Kidney (tissue), 14 donors: Measurements from ENCODE around the gene CCDC14. TPM values are rescaled to one million over a fixed set of nuclear protein-coding genes. Genes with fewer than 3 reads are reported as not detected.

Source experiments
- DNase-seq, 5 donors: peaks; one replicate each; pipeline ENCODE4 v3.0.0-alpha.2; 2013 to 2020
- FAIRE-seq: peaks from 2 replicates; lab custom pipeline; 2012; peaks lifted over from hg19 to GRCh38; lab: Jason Lieb, UNC
- H3K27ac ChIP-seq, 2 donors: one replicate each; pipeline ENCODE4 v1.7.0; 2013; ENCODE audit warnings: low read depth in 2 of 2, low read length in 2 of 2, inconsistent platforms in 1 of 2
- H3K27me3 ChIP-seq: one replicate; pipeline ENCODE4 v1.7.1; 2013; ENCODE audit warnings: low read length, inconsistent platforms; ENCODE audit not compliant: control insufficient read depth, insufficient read depth
- H3K36me3 ChIP-seq, 3 donors: one replicate each; pipeline versions ENCODE4 v1.7.0 to v1.7.1; 2013; ENCODE audit warnings: low read length in 3 of 3, control low read depth in 1 of 3, inconsistent platforms in 1 of 3; ENCODE audit not compliant: insufficient read depth in 3 of 3, control insufficient read depth in 2 of 3
- H3K4me1 ChIP-seq, 3 donors: one replicate each; pipeline versions ENCODE4 v1.7.0 to v1.7.1; 2013; ENCODE audit warnings: low read length in 3 of 3, inconsistent platforms in 1 of 3, low read depth in 1 of 3; ENCODE audit not compliant: control insufficient read depth in 2 of 3, insufficient read depth in 2 of 3
- H3K4me3 ChIP-seq, 3 donors: one replicate each; pipeline versions ENCODE4 v1.7.0 to v1.8.1; 2013; ENCODE audit warnings: low read length in 3 of 3, control low read depth in 1 of 3, inconsistent platforms in 1 of 3
- H3K9ac ChIP-seq, 3 donors: one replicate each; pipeline versions ENCODE4 v1.7.0 to v1.7.1; 2013; ENCODE audit warnings: low read length in 3 of 3, control low read depth in 1 of 3, inconsistent platforms in 1 of 3
- H3K9me3 ChIP-seq, 3 donors: one replicate each; pipeline versions ENCODE4 v1.7.0 to v1.7.1; 2013; ENCODE audit warnings: low read length in 3 of 3, control low read depth in 1 of 3, inconsistent platforms in 1 of 3; ENCODE audit not compliant: control insufficient read depth in 2 of 3, insufficient read depth in 1 of 3
- intact Hi-C: fragments of 100-400 bp; cut with DNase I; formaldehyde crosslinking; loops from one replicate; pipeline ENCODE4 v1.11.1; 2022
- polyA plus RNA-seq: library from polyadenylated mRNA; stranded (reverse); fragments of 350-450 nt; fragmentation: Illumina TruSeq; extraction: RNeasy Lipid Tissue Mini Kit (QIAGEN cat#74804); gene quantifications from one replicate; pipeline ENCODE4 v1.2.3, GENCODE V29; 2014; ENCODE audit warnings: low read depth, low replicate concordance; ENCODE audit not compliant: insufficient read depth
- total RNA-seq: library from RNA; stranded (reverse); fragmentation: NEBNext Ultra II Directional; extraction: Animal tissue kit (Norgen Biotek cat#: 25700); gene quantifications from one replicate; pipeline ENCODE4 v1.2.1, GENCODE V29; 2021
- TF ChIP-seq, protein P1 (sequence below): IDR thresholded peaks from 3 replicates; pipeline ENCODE4 v1.5.1; 2012; ENCODE audit warnings: mild to moderate bottlenecking, moderate library complexity, borderline replicate concordance; ENCODE audit not compliant: insufficient read depth; ENCODE audit errors: extremely low read depth
- donor health status: control.
- donor health status: control.
- donor health status: control.
- donor health status: control.
- donor health status: control.
- donor health status: DM: yes; HTN: yes; CAD: no.
- donor health status: Normal renal cell carcinoma (clear cell type).

CCDC14 gene
- total and polyA plus RNA-seq, 2 donors from 2014 or later = 8.3 to 28.2 TPM

GRCh38 chr3:123941121-123941520 lies 19.9 kb downstream of the CCDC14 start:
- no peak overlapping the region for H3K4me3 ChIP-seq

GRCh38 chr3:123939706-123940105 lies 21.3 kb downstream of the CCDC14 start:
- H3K36me3 ChIP-seq = peaks cover 3 to 7% (median 5%) of the 10 kb centered on the region in 3 donors
- no peak for DNase-seq
- intact Hi-C loops = no loop called here
- no peaks in the 10 kb centered on the region for H3K4me1 ChIP-seq
- no peaks in the 10 kb centered on the region for H3K9me3 ChIP-seq
- peak; percentile 83 for FAIRE-seq
- no peak overlapping the region for H3K9ac ChIP-seq
- H3K4me3 ChIP-seq = peak overlapping the region in 1 of 3 donors; percentile 24
- H3K27me3 ChIP-seq = no peaks in the 10 kb centered on the region
- H3K27ac ChIP-seq = no peak overlapping the region
- TF ChIP-seq, protein P1, sequence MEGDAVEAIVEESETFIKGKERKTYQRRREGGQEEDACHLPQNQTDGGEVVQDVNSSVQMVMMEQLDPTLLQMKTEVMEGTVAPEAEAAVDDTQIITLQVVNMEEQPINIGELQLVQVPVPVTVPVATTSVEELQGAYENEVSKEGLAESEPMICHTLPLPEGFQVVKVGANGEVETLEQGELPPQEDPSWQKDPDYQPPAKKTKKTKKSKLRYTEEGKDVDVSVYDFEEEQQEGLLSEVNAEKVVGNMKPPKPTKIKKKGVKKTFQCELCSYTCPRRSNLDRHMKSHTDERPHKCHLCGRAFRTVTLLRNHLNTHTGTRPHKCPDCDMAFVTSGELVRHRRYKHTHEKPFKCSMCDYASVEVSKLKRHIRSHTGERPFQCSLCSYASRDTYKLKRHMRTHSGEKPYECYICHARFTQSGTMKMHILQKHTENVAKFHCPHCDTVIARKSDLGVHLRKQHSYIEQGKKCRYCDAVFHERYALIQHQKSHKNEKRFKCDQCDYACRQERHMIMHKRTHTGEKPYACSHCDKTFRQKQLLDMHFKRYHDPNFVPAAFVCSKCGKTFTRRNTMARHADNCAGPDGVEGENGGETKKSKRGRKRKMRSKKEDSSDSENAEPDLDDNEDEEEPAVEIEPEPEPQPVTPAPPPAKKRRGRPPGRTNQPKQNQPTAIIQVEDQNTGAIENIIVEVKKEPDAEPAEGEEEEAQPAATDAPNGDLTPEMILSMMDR = no peak

More at GRCh38 chr3:123941121-123941520, 19.9 kb downstream of the CCDC14 start:
- Histone ChIP-seq H3K27me3 (no peaks in the 10 kb centered on the region), H3K27ac (no peak overlapping the region), H3K36me3 (peaks cover 3 to 7% (median 5%) of the 10 kb centered on the region in 3 donors), H3K9ac (no peak overlapping the region), H3K9me3 (no peaks in the 10 kb centered on the region), H3K4me1 (no peaks in the 10 kb centered on the region)
- DNase-seq = peak in 1 of 5 donors; percentile 19
- TF ChIP-seq, protein P1 = no peak
- intact Hi-C loops = no loop called here
- no peak for FAIRE-seq

GRCh38 chr3:123936400-123936799 lies 24.6 kb downstream of the CCDC14 start:
- Histone ChIP-seq H3K9ac (no peak overlapping the region), H3K36me3 (no peaks in the 10 kb centered on the region), H3K27ac (no peak overlapping the region), H3K9me3 (no peaks in the 10 kb centered on the region), H3K4me3 (no peak overlapping the region), H3K27me3 (no peaks in the 10 kb centered on the region), H3K4me1 (no peaks in the 10 kb centered on the region)
- intact Hi-C loops = no loop called here
- TF ChIP-seq, protein P1 = no peak
- DNase-seq = no peak
- FAIRE-seq = no peak

GRCh38 chr3:123935830-123936229 lies 25.2 kb downstream of the CCDC14 start:
- Histone ChIP-seq H3K4me1 (no peaks in the 10 kb centered on the region), H3K27ac (no peak overlapping the region), H3K9ac (no peak overlapping the region), H3K27me3 (no peaks in the 10 kb centered on the region), H3K4me3 (no peak overlapping the region), H3K9me3 (no peaks in the 10 kb centered on the region), H3K36me3 (no peaks in the 10 kb centered on the region)
- FAIRE-seq = no peak
- TF ChIP-seq, protein P1 = no peak
- intact Hi-C loops = no loop called here
- DNase-seq = no peak
